AG04449 (cell line): Measurements from ENCODE around the gene PROM1.

Source experiments
- CTCF ChIA-PET: fragments of 350-600 bp; formaldehyde crosslinking; extraction: SDS; loops from one replicate; lab custom pipeline; 2021; ENCODE audit warnings: antibody characterized with exemption; lab: Yijun Ruan, JAX
- POLR2A ChIA-PET: fragments of 400-600, 350-600 bp; formaldehyde crosslinking; extraction: SDS; loops from one replicate; lab custom pipeline; 2020; ENCODE audit warnings: antibody characterized with exemption, inconsistent platforms; lab: Yijun Ruan, JAX
- DNase-seq: peaks from one replicate; pipeline ENCODE4 v3.0.0-alpha.2; 2010; ENCODE audit warnings: low read depth, low spot score
- H3K4me3 ChIP-seq: 2 replicates; pipeline ENCODE4 v1.5.1; 2011; ENCODE audit warnings: low read depth, mild to moderate bottlenecking, control low read depth, low read length
- TF ChIP-seq, protein P1 (sequence below): IDR thresholded peaks from one replicate; pipeline ENCODE4 v1.5.1; 2011; ENCODE audit warnings: mild to moderate bottlenecking, moderate library complexity, low read length, control low read depth, inconsistent platforms; ENCODE audit not compliant: insufficient read depth; ENCODE audit errors: missing control alignments

PROM1 gene

GRCh38 chr4:15976456-15977447, 107.1 kb downstream of the PROM1 start:
- TF ChIP-seq, protein P1, sequence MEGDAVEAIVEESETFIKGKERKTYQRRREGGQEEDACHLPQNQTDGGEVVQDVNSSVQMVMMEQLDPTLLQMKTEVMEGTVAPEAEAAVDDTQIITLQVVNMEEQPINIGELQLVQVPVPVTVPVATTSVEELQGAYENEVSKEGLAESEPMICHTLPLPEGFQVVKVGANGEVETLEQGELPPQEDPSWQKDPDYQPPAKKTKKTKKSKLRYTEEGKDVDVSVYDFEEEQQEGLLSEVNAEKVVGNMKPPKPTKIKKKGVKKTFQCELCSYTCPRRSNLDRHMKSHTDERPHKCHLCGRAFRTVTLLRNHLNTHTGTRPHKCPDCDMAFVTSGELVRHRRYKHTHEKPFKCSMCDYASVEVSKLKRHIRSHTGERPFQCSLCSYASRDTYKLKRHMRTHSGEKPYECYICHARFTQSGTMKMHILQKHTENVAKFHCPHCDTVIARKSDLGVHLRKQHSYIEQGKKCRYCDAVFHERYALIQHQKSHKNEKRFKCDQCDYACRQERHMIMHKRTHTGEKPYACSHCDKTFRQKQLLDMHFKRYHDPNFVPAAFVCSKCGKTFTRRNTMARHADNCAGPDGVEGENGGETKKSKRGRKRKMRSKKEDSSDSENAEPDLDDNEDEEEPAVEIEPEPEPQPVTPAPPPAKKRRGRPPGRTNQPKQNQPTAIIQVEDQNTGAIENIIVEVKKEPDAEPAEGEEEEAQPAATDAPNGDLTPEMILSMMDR, result no peak
- POLR2A ChIA-PET, result no interaction called here
- CTCF ChIA-PET, result interaction anchor here (0.9 to 5.0 kb wide), 5 partner anchors 14 to 288 kb away, joined by 4 to 21 read pairs (median 7); partner anchors contain the start of gene FGFBP2

DNA sequence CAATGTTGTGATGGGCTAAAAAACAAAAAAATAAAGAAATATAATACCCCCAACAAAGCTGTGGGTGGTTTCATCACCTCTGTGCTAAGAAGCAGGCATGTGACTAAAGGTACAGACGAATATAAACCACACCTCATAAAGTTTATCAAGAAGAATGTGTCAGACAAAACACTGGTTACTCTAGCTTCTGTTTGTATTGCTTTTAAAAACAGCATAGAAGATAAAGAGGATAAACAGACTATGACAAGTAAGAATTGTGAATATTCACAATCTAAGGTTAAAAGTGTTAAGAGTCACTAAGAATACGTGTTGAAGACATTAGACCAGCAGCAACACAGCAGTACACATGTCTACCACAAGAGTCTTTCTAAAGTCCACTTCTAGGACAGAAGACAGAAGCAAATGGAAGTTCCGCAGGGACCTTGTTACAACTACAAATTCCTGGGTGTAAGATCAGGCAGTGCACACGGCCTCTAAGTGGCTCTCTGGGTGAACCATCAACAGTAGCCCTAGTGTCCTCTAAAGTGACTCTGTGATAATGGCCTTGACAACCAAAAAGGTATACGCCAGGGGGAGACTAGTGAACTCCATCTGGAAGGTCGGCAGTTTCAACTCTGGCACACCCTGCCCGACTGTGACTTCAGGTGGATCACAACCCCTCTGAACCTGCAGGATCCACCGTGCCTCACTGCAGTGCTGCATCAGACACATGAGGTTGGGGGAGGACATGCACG, 112.6 kb downstream of the PROM1 start:
- TF ChIP-seq, protein P1, result no peak
- ChIA-PET POLR2A (no interaction called here), CTCF (interaction anchor here (0.6 to 2.5 kb wide), 4 partner anchors 9 to 30 kb away, joined by 3 to 11 read pairs (median 6); partner anchors contain the start of gene FGFBP2)
- no peak overlapping the region for H3K4me3 ChIP-seq
- DNase-seq, result no peak

More at GRCh38 chr4:15976456-15977447, 107.1 kb downstream of the PROM1 start:
- no peak overlapping the region for H3K4me3 ChIP-seq
- no peak for DNase-seq

DNA sequence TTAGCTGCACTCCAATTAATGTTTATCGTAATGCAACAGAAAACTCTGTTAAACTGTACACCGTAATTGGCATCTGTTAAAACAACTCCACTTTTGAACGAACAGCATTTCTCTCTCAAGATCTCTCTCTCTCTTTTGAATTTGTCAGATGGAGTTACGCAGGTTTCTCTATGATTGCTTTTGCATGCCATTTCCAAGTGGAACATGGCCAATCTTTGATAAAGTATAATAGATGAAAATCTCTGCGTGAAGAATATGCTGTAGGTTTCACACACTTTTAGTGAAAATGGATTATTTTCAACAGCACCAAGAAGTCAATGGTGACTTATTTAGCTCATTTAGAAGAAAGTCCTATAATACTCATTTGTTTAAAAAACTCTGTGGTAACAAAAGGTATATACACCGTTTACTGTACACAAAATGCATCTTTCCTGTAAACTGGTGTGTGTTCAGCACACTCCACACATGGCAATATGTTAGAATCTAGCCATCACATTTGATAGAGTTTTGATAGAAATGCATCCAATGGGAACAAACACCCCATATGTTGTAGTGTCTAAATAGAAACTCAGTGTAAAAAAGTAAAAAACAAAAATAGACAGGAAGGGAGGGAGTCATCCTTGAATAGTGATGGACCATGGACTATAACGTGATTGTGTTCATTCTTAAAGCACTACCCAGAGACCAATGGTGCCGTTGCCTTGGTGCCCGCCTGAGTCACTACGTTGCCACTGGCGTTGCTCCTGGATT, 115.1 kb downstream of the PROM1 start:
- POLR2A ChIA-PET, result no interaction called here
- CTCF ChIA-PET, result interaction anchor here (1.0 to 2.0 kb wide), 2 partner anchors 12 to 33 kb away, joined by 4 to 6 read pairs; no protein-coding TSS in a partner anchor
- TF ChIP-seq, protein P1, result no peak
- no peak for DNase-seq
- H3K4me3 ChIP-seq, result no peak overlapping the region

GRCh38 chr4:15965325-15965724, 118.5 kb downstream of the PROM1 start:
- TF ChIP-seq, protein P1, result no peak
- ChIA-PET POLR2A (no interaction called here), CTCF (interaction anchor here (0.7 to 5.6 kb wide), 7 partner anchors 10 to 302 kb away, joined by 3 to 96 read pairs (median 4); no protein-coding TSS in a partner anchor)
- no peak for DNase-seq
- H3K4me3 ChIP-seq, result no peak overlapping the region

- ChIA-PET POLR2A (no interaction called here), CTCF (interaction anchor here (1.0 to 5.6 kb wide), 9 partner anchors 9 to 303 kb away, joined by 3 to 96 read pairs (median 10); no protein-coding TSS in a partner anchor)
- TF ChIP-seq, protein P1, result peak; percentile 1
- no peak for DNase-seq
- no peak overlapping the region for H3K4me3 ChIP-seq
These were observed 119.7 kb downstream of the PROM1 start for GRCh38 chr4:15964159-15964558.
